ENCODE results near the gene USP12.

USP12 gene

DNA sequence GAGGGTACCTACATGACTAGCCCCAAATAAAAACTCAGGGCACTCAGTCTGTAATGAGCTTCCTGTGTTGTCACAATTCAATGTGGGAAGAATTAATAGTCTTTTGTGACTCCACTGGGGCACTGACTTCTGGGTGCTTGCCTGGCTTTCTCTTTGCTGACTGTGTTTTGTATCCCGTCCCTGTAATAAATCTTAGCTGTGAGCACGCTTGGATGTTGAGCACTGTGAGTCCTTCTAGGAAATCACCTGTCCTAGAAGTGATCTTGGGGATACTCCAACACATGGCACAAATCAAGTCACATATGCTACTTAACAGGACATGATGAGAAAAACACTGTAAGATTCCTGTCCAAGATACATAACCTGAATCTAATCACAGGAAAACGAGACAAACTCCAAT, 83.0 kb downstream of the USP12 start:
- TF ChIP-seq, protein P1, sequence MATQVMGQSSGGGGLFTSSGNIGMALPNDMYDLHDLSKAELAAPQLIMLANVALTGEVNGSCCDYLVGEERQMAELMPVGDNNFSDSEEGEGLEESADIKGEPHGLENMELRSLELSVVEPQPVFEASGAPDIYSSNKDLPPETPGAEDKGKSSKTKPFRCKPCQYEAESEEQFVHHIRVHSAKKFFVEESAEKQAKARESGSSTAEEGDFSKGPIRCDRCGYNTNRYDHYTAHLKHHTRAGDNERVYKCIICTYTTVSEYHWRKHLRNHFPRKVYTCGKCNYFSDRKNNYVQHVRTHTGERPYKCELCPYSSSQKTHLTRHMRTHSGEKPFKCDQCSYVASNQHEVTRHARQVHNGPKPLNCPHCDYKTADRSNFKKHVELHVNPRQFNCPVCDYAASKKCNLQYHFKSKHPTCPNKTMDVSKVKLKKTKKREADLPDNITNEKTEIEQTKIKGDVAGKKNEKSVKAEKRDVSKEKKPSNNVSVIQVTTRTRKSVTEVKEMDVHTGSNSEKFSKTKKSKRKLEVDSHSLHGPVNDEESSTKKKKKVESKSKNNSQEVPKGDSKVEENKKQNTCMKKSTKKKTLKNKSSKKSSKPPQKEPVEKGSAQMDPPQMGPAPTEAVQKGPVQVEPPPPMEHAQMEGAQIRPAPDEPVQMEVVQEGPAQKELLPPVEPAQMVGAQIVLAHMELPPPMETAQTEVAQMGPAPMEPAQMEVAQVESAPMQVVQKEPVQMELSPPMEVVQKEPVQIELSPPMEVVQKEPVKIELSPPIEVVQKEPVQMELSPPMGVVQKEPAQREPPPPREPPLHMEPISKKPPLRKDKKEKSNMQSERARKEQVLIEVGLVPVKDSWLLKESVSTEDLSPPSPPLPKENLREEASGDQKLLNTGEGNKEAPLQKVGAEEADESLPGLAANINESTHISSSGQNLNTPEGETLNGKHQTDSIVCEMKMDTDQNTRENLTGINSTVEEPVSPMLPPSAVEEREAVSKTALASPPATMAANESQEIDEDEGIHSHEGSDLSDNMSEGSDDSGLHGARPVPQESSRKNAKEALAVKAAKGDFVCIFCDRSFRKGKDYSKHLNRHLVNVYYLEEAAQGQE (IDR thresholded peaks at IDR 0.05; ENCODE audit: insufficient read depth in 1 of 2, low read depth in 2 of 2, low read length in 2 of 2) = no peak
- TF ChIP-seq FOXP2 (optimal IDR thresholded peaks at IDR 0.05; ENCODE audit: borderline replicate concordance, extremely low read depth, extremely low read length, insufficient read depth) (no peak), POLR2AphosphoS5 (IDR thresholded peaks at IDR 0.05; ENCODE audit: low read depth, low read length) (no peak), SIN3A (IDR thresholded peaks at IDR 0.05; ENCODE audit: borderline replicate concordance, insufficient read depth, low read length) (no peak), TAF1 (IDR thresholded peaks at IDR 0.05; ENCODE audit: borderline replicate concordance, insufficient read depth, low read length) (no peak)

DNA sequence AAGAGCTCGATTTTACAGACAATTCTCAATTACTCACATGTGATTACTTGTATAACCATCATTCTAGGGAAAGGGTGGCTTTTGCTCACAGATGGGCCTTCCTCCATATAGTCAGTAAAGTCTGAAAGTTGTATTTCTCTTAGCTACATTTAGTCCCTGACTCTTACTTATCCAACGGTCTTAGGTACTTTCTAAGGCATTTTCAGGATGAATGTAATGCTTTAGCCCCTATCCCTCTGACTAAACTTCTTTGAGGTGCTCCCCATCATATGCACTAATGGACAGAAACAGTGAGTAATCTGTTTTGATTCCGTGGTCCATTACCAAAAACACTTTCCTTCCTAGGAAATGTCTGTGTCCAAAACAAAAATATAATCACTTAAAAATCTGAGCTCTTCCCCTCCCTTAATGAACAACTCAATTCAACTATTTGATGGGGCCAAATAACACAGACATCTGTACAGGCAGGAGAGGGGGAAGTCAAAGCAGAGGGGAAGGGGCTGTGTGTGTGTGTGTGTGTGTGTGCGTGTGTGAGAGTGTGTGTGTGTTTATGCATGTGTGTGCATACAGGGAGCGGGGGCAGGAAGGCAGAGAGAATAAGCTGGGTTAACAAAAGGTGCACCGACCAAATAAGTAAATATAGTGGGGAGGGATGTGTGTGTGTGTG, 84.9 kb downstream of the USP12 start:
- TF ChIP-seq SIN3A (IDR thresholded peaks at IDR 0.05; ENCODE audit: borderline replicate concordance, insufficient read depth, low read length) = no peak
- no peak for TF ChIP-seq FOXP2 (optimal IDR thresholded peaks at IDR 0.05; ENCODE audit: borderline replicate concordance, extremely low read depth, extremely low read length, insufficient read depth)
- TF ChIP-seq POLR2AphosphoS5 (IDR thresholded peaks at IDR 0.05; ENCODE audit: low read depth, low read length) = no peak
- no peak for TF ChIP-seq TAF1 (IDR thresholded peaks at IDR 0.05; ENCODE audit: borderline replicate concordance, insufficient read depth, low read length)
- TF ChIP-seq, protein P1 (IDR thresholded peaks at IDR 0.05; ENCODE audit: insufficient read depth in 1 of 2, low read depth in 2 of 2, low read length in 2 of 2) = no peak

DNA sequence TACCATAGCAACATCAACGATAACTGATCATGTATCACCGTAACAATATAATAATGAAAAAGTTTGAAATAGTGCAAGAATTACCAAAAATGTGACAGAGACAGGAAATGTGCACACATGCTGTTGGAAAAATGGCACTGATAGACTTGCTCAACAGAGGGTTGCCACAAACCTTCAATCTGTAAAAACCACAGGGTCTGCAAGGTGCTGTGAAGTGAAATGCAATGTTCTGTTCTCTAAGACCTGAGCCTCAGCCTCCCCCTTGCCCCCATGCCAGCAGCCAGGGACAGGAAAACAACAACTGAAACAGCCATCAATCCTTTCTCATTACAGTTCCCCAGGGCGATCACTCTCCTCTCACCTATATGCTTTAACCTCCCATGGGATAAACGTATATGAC, 88.4 kb downstream of the USP12 start:
- no peak for TF ChIP-seq SIN3A (IDR thresholded peaks at IDR 0.05; ENCODE audit: borderline replicate concordance, insufficient read depth, low read length)
- TF ChIP-seq, protein P1 (IDR thresholded peaks at IDR 0.05; ENCODE audit: insufficient read depth in 1 of 2, low read depth in 2 of 2, low read length in 2 of 2) = no peak
- no peak for TF ChIP-seq FOXP2 (optimal IDR thresholded peaks at IDR 0.05; ENCODE audit: borderline replicate concordance, extremely low read depth, extremely low read length, insufficient read depth)
- no peak for TF ChIP-seq TAF1 (IDR thresholded peaks at IDR 0.05; ENCODE audit: borderline replicate concordance, insufficient read depth, low read length)
- no peak for TF ChIP-seq POLR2AphosphoS5 (IDR thresholded peaks at IDR 0.05; ENCODE audit: low read depth, low read length)

- TF ChIP-seq POLR2AphosphoS5 (IDR thresholded peaks at IDR 0.05; ENCODE audit: low read depth, low read length) = no peak
- TF ChIP-seq, protein P1 (IDR thresholded peaks at IDR 0.05; ENCODE audit: insufficient read depth in 1 of 2, low read depth in 2 of 2, low read length in 2 of 2) = no peak
- no peak for TF ChIP-seq TAF1 (IDR thresholded peaks at IDR 0.05; ENCODE audit: borderline replicate concordance, insufficient read depth, low read length)
- no peak for TF ChIP-seq SIN3A (IDR thresholded peaks at IDR 0.05; ENCODE audit: borderline replicate concordance, insufficient read depth, low read length)
These were observed 89.5 kb downstream of the USP12 start for GRCh38 chr13:27081893-27082679.
